PC-9 (cell line): ENCODE measurements around the gene MAGI2. TPM values are rescaled to one million over a fixed set of nuclear protein-coding genes. Genes with fewer than 3 reads are reported as not detected.

Experiments
- BruUV-seq: library from RNA; stranded (reverse); fragments of 400-500 nt; replicated peaks from 2 replicates; lab custom pipeline; 2021; lab: Mats Ljungman, UMichigan
- CTCF ChIA-PET: fragments of 300-600 bp; sonication (Branson Sonifier 250); formaldehyde crosslinking; loops from one replicate; lab custom pipeline; 2022; ENCODE audit warnings: antibody characterized with exemption; lab: Charles Lee
- POLR2A ChIA-PET: fragments of 300-600 bp; sonication (Branson Sonifier 250); formaldehyde crosslinking; loops from one replicate; lab custom pipeline; 2022; ENCODE audit warnings: antibody characterized with exemption; ENCODE audit not compliant: unreplicated experiment; lab: Charles Lee
- DNase-seq, 2 experiments: peaks; one replicate each; pipeline versions ENCODE4 v3.0.0 to v3.0.0-alpha.2; 2015 to 2022; ENCODE audit warnings: mixed read lengths in 1 of 2
- H2AFZ ChIP-seq: fragments of 200-600 bp; sonication (generic); 2 replicates; pipeline ENCODE4 v1.8.1; 2017; ENCODE audit warnings: antibody characterized with exemption
- H3F3A ChIP-seq: fragments of 200-600 bp; sonication (generic); 2 replicates; pipeline ENCODE4 v1.8.1; 2017; ENCODE audit warnings: antibody characterized with exemption, mild to moderate bottlenecking, low read depth; ENCODE audit not compliant: insufficient read depth
- H3K27ac ChIP-seq: fragments of 200-600 bp; sonication (generic); 2 replicates; pipeline ENCODE4 v1.6.1; 2016; ENCODE audit warnings: mixed run types
- H3K27me3 ChIP-seq: fragments of 200-600 bp; sonication (generic); 2 replicates; pipeline ENCODE4 v1.6.1; 2016; ENCODE audit warnings: low read depth, mixed run types; ENCODE audit not compliant: insufficient read depth
- H3K36me3 ChIP-seq: fragments of 200-600 bp; sonication (generic); 2 replicates; pipeline ENCODE4 v1.6.1; 2016; ENCODE audit warnings: low read depth, mixed run types
- H3K4me1 ChIP-seq: fragments of 200-600 bp; sonication (generic); replicated peaks from 2 replicates; pipeline ENCODE4 v1.6.1; 2016; ENCODE audit warnings: mixed run types; ENCODE audit not compliant: insufficient read depth
- H3K4me2 ChIP-seq: fragments of 200-600 bp; sonication (generic); 2 replicates; pipeline ENCODE4 v1.6.1; 2017; ENCODE audit warnings: mixed run types
- H3K4me3 ChIP-seq: fragments of 200-600 bp; sonication (generic); 2 replicates; pipeline ENCODE4 v1.6.1; 2016; ENCODE audit warnings: mixed run types
- H3K79me2 ChIP-seq: fragments of 200-600 bp; sonication (generic); 2 replicates; pipeline ENCODE4 v1.6.1; 2017; ENCODE audit warnings: low read depth, mixed run types
- H3K9me2 ChIP-seq: fragments of 200-600 bp; sonication (generic); 2 replicates; pipeline ENCODE4 v1.8.1; 2017; ENCODE audit warnings: mild to moderate bottlenecking; ENCODE audit not compliant: insufficient read depth
- H3K9me3 ChIP-seq: fragments of 200-600 bp; sonication (generic); 2 replicates; pipeline ENCODE4 v1.8.1; 2016; ENCODE audit warnings: low read depth; ENCODE audit not compliant: insufficient read depth
- H4K20me1 ChIP-seq: fragments of 200-600 bp; sonication (generic); 2 replicates; pipeline ENCODE4 v1.8.1; 2017; ENCODE audit not compliant: insufficient read depth
- CTCF ChIP-seq: fragments of 200-600 bp; sonication (generic); conservative IDR thresholded peaks from 2 replicates; pipeline ENCODE4 v1.6.1; 2017; ENCODE audit warnings: mixed run types, antibody characterized with exemption, mild to moderate bottlenecking, moderate library complexity
- EZH2 ChIP-seq: fragments of 200-600 bp; sonication (generic); IDR thresholded peaks from 2 replicates; pipeline ENCODE4 v1.8.0; 2017; ENCODE audit warnings: antibody characterized with exemption, low read depth
- intact Hi-C: fragments of 100-400 bp; cut with micrococcal nuclease; formaldehyde crosslinking; loops from one replicate; pipeline ENCODE4 v1.10.0; 2022; ENCODE audit not compliant: unreplicated experiment
- total RNA-seq: library from RNA; stranded (reverse); gene quantifications from 2 replicates; pipeline ENCODE4 v1.2.3, GENCODE V29; 2021

MAGI2 gene
- total RNA-seq, 1 experiment from 2014 or later: 0.92 TPM

- no peaks in the 10 kb centered on the region for H3K9me2 ChIP-seq
- H3K9me3 ChIP-seq: no peaks in the 10 kb centered on the region
- POLR2A ChIA-PET: no interaction called here
- no peaks in the 10 kb centered on the region for H3F3A ChIP-seq
- H2AFZ ChIP-seq: no peak overlapping the region
- no peaks in the 10 kb centered on the region for H3K79me2 ChIP-seq
- DNase-seq: no peak
- H3K4me2 ChIP-seq: no peak overlapping the region
- no peak for TF ChIP-seq EZH2
- TF ChIP-seq CTCF: no peak
- no peaks in the 10 kb centered on the region for H3K27me3 ChIP-seq
- H3K4me1 ChIP-seq: no peaks in the 10 kb centered on the region
- intact Hi-C loops: no loop called here
- H3K36me3 ChIP-seq: no peaks in the 10 kb centered on the region
- H3K27ac ChIP-seq: no peak overlapping the region
- no peaks in the 10 kb centered on the region for H4K20me1 ChIP-seq
- CTCF ChIA-PET: no interaction called here
- BruUV-seq: no TSS peak
- H3K4me3 ChIP-seq: no peak overlapping the region
These were observed 241.7 kb downstream of the MAGI2 start for GRCh38 chr7:79211724-79212123.

GRCh38 chr7:79199961-79200360, 253.5 kb downstream of the MAGI2 start:
- Histone ChIP-seq H3K27me3 (no peaks in the 10 kb centered on the region), H3K27ac (no peak overlapping the region), H3K9me3 (no peaks in the 10 kb centered on the region), H3K4me2 (no peak overlapping the region), H3K79me2 (no peaks in the 10 kb centered on the region), H2AFZ (no peak overlapping the region), H3K36me3 (no peaks in the 10 kb centered on the region), H3K4me3 (no peak overlapping the region), H4K20me1 (no peaks in the 10 kb centered on the region), H3F3A (no peaks in the 10 kb centered on the region), H3K9me2 (no peaks in the 10 kb centered on the region), H3K4me1 (no peaks in the 10 kb centered on the region)
- TF ChIP-seq EZH2 (no peak), CTCF (no peak)
- no peak for DNase-seq
- intact Hi-C loops: no loop called here
- POLR2A ChIA-PET: no interaction called here
- no TSS peak for BruUV-seq
- CTCF ChIA-PET: no interaction called here

- CTCF ChIA-PET: no interaction called here
These were observed 254.2 kb downstream of the MAGI2 start for GRCh38 chr7:79199266-79199665.

More at GRCh38 chr7:79199266-79199665, 254.2 kb downstream of the MAGI2 start:
- H3F3A ChIP-seq: no peaks in the 10 kb centered on the region
- no peaks in the 10 kb centered on the region for H4K20me1 ChIP-seq
- H3K4me3 ChIP-seq: no peak overlapping the region
- no peaks in the 10 kb centered on the region for H3K9me3 ChIP-seq
- intact Hi-C loops: no loop called here
- H3K27ac ChIP-seq: no peak overlapping the region
- no peak overlapping the region for H2AFZ ChIP-seq
- BruUV-seq: no TSS peak
- H3K4me2 ChIP-seq: no peak overlapping the region
- H3K27me3 ChIP-seq: no peaks in the 10 kb centered on the region
- no peak for DNase-seq
- TF ChIP-seq EZH2 (no peak), CTCF (no peak)
- POLR2A ChIA-PET: no interaction called here
- no peaks in the 10 kb centered on the region for H3K79me2 ChIP-seq
- H3K4me1 ChIP-seq: no peaks in the 10 kb centered on the region
- H3K9me2 ChIP-seq: no peaks in the 10 kb centered on the region
- no peaks in the 10 kb centered on the region for H3K36me3 ChIP-seq
